IPS-NIHi11 (cell line): ENCODE results near the gene NELL1.

Source experiments
- DNase-seq: peaks from one replicate; pipeline ENCODE4 v3.0.0; 2012; ENCODE audit warnings: mixed read lengths, low spot score

The NELL1 gene

GRCh38 chr11:20964985-20965384 lies 295.6 kb downstream of the NELL1 start:
- no peak for DNase-seq

GRCh38 chr11:20966489-20966888 lies 297.1 kb downstream of the NELL1 start:
- DNase-seq, result peak; percentile 49

GRCh38 chr11:20973940-20974559 lies 304.7 kb downstream of the NELL1 start:
- DNase-seq, result peak; percentile 11

GRCh38 chr11:20980736-20981135 lies 311.4 kb downstream of the NELL1 start:
- DNase-seq, result no peak

GRCh38 chr11:20990447-20990846 lies 321.1 kb downstream of the NELL1 start:
- DNase-seq, result no peak

DNA sequence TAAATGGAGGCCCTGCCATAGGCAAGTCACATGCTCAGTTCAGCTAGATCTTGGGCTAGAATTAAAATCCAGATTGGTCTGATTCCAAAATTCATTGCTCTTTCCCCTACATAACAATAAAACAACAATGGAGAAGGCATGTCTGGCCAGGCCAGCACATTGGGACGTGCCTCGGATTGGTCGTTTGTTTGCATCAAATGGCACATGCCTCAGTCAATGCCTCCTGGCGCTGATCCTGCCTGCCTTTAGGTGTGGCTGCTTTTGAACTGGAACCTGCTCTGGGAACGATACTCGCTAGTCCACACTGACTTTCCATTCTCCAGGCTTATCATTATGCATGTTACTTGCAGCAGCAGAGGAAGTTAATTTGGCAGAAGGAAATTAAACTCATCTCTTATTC lies 322.1 kb downstream of the NELL1 start:
- DNase-seq, result no peak

DNA sequence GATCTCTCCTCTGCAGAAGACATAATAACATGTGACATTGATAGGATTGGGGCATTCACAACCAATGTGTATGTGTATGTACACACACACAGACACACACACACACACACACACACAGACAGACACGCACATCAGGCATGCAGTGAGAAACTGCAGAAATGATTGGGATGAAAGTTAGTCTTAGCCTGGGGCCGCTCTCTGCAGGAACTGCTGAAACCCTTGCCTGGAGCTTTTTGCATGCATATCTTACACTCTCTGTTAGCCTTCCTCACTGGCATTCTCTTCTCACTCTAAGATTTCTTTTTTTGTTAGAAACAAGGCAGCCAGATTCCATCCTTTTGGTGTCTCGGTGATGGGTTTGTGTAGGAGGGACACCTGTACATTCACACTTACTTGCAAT lies 337.9 kb downstream of the NELL1 start:
- peak; percentile 21 for DNase-seq

GRCh38 chr11:21018248-21018647 lies 348.9 kb downstream of the NELL1 start:
- no peak for DNase-seq

DNA sequence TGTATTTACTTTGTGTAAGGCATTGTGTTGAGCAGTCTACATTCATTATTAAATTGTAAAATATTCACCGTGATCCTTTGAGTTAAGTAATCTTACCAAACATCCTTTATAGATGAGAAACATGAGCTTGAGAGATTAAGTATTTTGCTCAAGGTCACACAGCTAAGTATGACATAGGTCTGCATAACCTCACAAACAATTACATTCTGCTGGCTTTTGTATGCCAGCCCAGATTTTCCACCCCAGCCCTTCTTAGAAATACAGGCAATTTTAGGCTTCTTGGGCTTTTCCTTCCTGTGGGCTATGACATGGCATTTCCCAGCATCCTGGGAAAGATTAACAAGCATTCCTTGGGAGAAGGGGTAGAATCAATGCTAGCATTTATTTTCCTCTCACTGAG lies 357.3 kb downstream of the NELL1 start:
- no peak for DNase-seq

- no peak for DNase-seq
These were observed 368.5 kb downstream of the NELL1 start for GRCh38 chr11:21037850-21038249.

GRCh38 chr11:21038801-21039200 lies 369.4 kb downstream of the NELL1 start:
- DNase-seq, result no peak

DNA sequence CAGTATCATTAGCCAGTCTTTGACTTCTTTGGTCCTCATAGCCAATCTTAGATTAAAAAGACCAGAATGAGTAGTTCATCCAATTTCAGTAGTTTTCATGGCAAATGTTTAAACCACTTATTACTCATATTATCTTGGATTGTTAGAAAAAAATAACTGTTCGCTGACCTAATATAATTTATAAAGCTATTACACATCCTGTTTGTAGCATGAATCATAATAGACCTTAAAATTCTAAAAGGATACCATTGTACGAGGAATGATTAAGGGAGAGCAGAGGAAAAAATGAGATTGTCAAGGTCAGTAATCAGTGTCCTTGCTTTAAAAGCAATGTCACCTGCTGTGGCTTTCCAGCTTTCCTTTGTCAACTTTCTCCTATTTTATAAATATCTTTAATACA lies 371.2 kb downstream of the NELL1 start:
- DNase-seq, result no peak

- DNase-seq, result no peak
These were observed 379.2 kb downstream of the NELL1 start for GRCh38 chr11:21048626-21049025.

GRCh38 chr11:21053466-21053865 lies 384.1 kb downstream of the NELL1 start:
- no peak for DNase-seq

GRCh38 chr11:21056644-21057043 lies 387.3 kb downstream of the NELL1 start:
- DNase-seq, result no peak

- DNase-seq, result no peak
These were observed 390.5 kb downstream of the NELL1 start for GRCh38 chr11:21059879-21060278.

DNA sequence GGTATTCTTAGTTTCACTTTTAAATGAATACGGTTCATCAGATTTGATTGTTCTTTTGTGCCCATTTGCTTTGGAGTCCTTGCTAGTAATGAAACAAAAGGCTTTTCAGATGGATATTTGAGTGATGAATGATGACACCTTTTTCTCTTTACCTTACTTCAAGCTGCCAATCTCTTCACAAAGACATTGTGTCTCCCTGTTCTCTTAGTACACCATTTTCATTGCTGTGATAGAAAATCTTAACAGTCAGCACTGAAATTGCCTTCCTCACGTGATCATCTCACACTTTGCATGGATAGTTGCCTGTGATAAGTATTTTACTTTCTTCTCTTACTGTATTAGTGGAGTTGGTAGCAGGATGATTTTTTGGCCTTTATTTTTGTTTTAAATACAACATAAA lies 396.6 kb downstream of the NELL1 start:
- no peak for DNase-seq

GRCh38 chr11:21068886-21069285 lies 399.5 kb downstream of the NELL1 start:
- DNase-seq, result no peak

DNA sequence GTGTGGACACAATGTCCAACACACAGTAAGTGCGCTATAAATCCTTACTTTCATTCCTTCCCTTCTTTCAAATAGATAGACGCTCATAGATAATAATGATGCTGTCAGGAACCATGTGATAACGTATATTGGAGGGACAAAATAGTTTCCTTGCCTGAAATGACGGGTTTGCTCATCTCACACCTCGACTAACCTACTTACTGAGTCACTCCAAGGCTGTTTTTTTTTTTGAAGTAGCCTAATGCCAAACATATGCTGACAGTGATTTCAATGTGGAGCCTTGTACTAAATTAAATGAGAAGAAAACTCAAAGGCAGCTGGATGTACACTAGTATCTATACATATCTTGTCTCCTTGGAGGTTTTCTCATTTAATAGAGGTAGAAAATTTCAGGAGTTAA lies 400.5 kb downstream of the NELL1 start:
- no peak for DNase-seq

- DNase-seq, result no peak
These were observed 403.2 kb downstream of the NELL1 start for GRCh38 chr11:21072558-21072957.

DNA sequence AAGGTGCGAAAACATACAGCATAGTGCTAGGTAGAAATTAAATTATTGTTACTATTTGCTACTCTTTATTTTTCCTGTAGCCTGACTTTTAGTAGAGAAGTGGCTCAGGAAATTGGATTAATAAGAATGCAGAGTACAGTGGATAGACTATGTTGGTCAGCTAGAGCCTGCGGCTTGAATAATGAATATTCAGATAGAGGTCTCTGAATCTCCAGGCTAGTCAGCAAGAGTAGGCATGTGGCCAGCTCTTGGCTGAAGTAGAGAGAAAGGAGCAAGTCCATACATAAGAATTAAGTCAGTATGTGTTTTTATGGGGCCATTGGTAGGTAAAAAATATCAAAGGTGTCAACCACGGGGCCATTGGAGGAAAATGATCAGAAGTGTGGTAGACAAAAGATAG lies 413.5 kb downstream of the NELL1 start:
- no peak for DNase-seq

GRCh38 chr11:21088930-21089329 lies 419.5 kb downstream of the NELL1 start:
- no peak for DNase-seq

GRCh38 chr11:21104641-21105040 lies 435.3 kb downstream of the NELL1 start:
- no peak for DNase-seq

GRCh38 chr11:21105196-21105917 lies 436.0 kb downstream of the NELL1 start:
- DNase-seq, result peak; percentile 6
